ENCODE results near the gene ADARB2.
"Not testable (repeated sequence)": the region's sequence is repeated elsewhere in the genome, so short reads cannot be mapped to it uniquely, and the experiment has no call there.

Gene ADARB2

GRCh38 chr10:1451362-1451888 is 285.9 kb downstream of the ADARB2 start:
- DNase-seq: no peak

- DNase-seq: no peak
Observed at GRCh38 chr10:1449572-1450205, 287.6 kb downstream of the ADARB2 start.

GRCh38 chr10:1449021-1449420 is 288.3 kb downstream of the ADARB2 start:
- no peak for DNase-seq

GRCh38 chr10:1448252-1448930 is 288.9 kb downstream of the ADARB2 start:
- DNase-seq: no peak

- no peak for DNase-seq
Observed at GRCh38 chr10:1444826-1445225, 292.5 kb downstream of the ADARB2 start.

GRCh38 chr10:1440897-1441296 is 296.4 kb downstream of the ADARB2 start:
- no peak for DNase-seq

- DNase-seq: no peak
Observed at GRCh38 chr10:1434912-1435692, 302.2 kb downstream of the ADARB2 start.

GRCh38 chr10:1434202-1434601 is 303.1 kb downstream of the ADARB2 start:
- DNase-seq: no peak

GRCh38 chr10:1432161-1432560 is 305.2 kb downstream of the ADARB2 start:
- DNase-seq: no peak

GRCh38 chr10:1431229-1431628 is 306.1 kb downstream of the ADARB2 start:
- DNase-seq: no peak

GRCh38 chr10:1427521-1428186 is 309.7 kb downstream of the ADARB2 start:
- not testable (repeated sequence) for DNase-seq

- no peak for DNase-seq
Observed at GRCh38 chr10:1426786-1427185, 310.5 kb downstream of the ADARB2 start.

GRCh38 chr10:1425879-1426278 is 311.4 kb downstream of the ADARB2 start:
- DNase-seq: no peak

GRCh38 chr10:1424648-1425047 is 312.7 kb downstream of the ADARB2 start:
- DNase-seq: no peak

- no peak for DNase-seq
Observed at GRCh38 chr10:1423676-1424253, 313.6 kb downstream of the ADARB2 start.

- DNase-seq: no peak
Observed at GRCh38 chr10:1422275-1422674, 315.1 kb downstream of the ADARB2 start.

GRCh38 chr10:1420661-1421362 is 316.5 kb downstream of the ADARB2 start:
- peak; percentile 69 for DNase-seq

GRCh38 chr10:1419796-1420610 is 317.3 kb downstream of the ADARB2 start:
- no peak for DNase-seq

- DNase-seq: no peak
Observed at GRCh38 chr10:1418031-1418550, 319.2 kb downstream of the ADARB2 start.

- DNase-seq: no peak
Observed at GRCh38 chr10:1417574-1417973, 319.8 kb downstream of the ADARB2 start.

- no peak for DNase-seq
Observed at GRCh38 chr10:1416456-1417037, 320.8 kb downstream of the ADARB2 start.
